Measurements from ENCODE around the gene EPHB1. TPM values are rescaled to one million over a fixed set of nuclear protein-coding genes. Genes with fewer than 3 reads are reported as not detected.

EPHB1 gene
- total RNA-seq, 1 experiment from 2014 or later: 7.0 TPM

DNA sequence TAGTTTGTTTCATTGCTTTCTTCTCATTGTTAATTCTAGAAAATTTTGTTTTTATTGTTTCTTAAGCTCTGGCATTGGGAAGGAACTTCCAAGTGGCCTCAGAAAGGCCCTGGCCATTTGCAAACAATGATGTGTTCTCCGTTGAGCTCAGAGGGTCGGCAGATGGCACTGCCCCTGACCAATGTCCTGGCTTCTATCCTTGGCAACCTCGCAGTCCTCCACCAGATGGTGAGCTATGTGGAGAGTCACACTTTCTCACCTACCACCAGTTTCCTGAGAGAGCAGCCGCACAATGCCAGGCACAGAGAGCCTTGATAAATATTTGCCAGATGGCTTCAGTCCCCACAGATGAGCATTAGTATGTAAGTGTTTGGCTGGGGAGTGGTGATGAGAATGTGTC, 343.7 kb downstream of the EPHB1 start:
- no peak for TF ChIP-seq EMX1 (CRISPR knock-in tag; IDR thresholded peaks at IDR 0.05)
- TF ChIP-seq, protein P1, sequence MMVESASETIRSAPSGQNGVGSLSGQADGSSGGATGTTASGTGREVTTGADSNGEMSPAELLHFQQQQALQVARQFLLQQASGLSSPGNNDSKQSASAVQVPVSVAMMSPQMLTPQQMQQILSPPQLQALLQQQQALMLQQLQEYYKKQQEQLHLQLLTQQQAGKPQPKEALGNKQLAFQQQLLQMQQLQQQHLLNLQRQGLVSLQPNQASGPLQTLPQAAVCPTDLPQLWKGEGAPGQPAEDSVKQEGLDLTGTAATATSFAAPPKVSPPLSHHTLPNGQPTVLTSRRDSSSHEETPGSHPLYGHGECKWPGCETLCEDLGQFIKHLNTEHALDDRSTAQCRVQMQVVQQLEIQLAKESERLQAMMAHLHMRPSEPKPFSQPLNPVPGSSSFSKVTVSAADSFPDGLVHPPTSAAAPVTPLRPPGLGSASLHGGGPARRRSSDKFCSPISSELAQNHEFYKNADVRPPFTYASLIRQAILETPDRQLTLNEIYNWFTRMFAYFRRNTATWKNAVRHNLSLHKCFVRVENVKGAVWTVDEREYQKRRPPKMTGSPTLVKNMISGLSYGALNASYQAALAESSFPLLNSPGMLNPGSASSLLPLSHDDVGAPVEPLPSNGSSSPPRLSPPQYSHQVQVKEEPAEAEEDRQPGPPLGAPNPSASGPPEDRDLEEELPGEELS (CRISPR knock-in tag; IDR thresholded peaks at IDR 0.05): no peak
- TF ChIP-seq ZBTB21 (CRISPR knock-in tag; IDR thresholded peaks at IDR 0.05; ENCODE audit: borderline replicate concordance): no peak
- TF ChIP-seq, protein P2, sequence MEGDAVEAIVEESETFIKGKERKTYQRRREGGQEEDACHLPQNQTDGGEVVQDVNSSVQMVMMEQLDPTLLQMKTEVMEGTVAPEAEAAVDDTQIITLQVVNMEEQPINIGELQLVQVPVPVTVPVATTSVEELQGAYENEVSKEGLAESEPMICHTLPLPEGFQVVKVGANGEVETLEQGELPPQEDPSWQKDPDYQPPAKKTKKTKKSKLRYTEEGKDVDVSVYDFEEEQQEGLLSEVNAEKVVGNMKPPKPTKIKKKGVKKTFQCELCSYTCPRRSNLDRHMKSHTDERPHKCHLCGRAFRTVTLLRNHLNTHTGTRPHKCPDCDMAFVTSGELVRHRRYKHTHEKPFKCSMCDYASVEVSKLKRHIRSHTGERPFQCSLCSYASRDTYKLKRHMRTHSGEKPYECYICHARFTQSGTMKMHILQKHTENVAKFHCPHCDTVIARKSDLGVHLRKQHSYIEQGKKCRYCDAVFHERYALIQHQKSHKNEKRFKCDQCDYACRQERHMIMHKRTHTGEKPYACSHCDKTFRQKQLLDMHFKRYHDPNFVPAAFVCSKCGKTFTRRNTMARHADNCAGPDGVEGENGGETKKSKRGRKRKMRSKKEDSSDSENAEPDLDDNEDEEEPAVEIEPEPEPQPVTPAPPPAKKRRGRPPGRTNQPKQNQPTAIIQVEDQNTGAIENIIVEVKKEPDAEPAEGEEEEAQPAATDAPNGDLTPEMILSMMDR (IDR thresholded peaks at IDR 0.05): no peak
- no peak for TF ChIP-seq MXD4 (CRISPR knock-in tag; IDR thresholded peaks at IDR 0.05; ENCODE audit: borderline replicate concordance)
- TF ChIP-seq IRF2 (CRISPR knock-in tag; IDR thresholded peaks at IDR 0.05; ENCODE audit: borderline replicate concordance, low read depth): no peak
- no peak for TF ChIP-seq ZNF219 (CRISPR knock-in tag; IDR thresholded peaks at IDR 0.05; ENCODE audit: borderline replicate concordance)
- TF ChIP-seq ZNF671 (CRISPR knock-in tag; IDR thresholded peaks at IDR 0.05): no peak
- no peak for TF ChIP-seq ERG (CRISPR knock-in tag; IDR thresholded peaks at IDR 0.05)
- no peak for TF ChIP-seq NR1H2 (CRISPR knock-in tag; IDR thresholded peaks at IDR 0.05)
- no peak for TF ChIP-seq E2F4 (CRISPR knock-in tag; IDR thresholded peaks at IDR 0.05; ENCODE audit: borderline replicate concordance, low read depth)
- TF ChIP-seq HMGA2 (CRISPR knock-in tag; IDR thresholded peaks at IDR 0.05): no peak
- TF ChIP-seq NR3C1 (CRISPR knock-in tag; conservative IDR thresholded peaks at IDR 0.05; ENCODE audit: low read depth): no peak
- no peak for TF ChIP-seq E2F1 (CRISPR knock-in tag; IDR thresholded peaks at IDR 0.05)
- no peak for TF ChIP-seq PRRX2 (CRISPR knock-in tag; IDR thresholded peaks at IDR 0.05)
- no peak for TF ChIP-seq NFE2L1 (CRISPR knock-in tag; IDR thresholded peaks at IDR 0.05)
- TF ChIP-seq, protein P3, sequence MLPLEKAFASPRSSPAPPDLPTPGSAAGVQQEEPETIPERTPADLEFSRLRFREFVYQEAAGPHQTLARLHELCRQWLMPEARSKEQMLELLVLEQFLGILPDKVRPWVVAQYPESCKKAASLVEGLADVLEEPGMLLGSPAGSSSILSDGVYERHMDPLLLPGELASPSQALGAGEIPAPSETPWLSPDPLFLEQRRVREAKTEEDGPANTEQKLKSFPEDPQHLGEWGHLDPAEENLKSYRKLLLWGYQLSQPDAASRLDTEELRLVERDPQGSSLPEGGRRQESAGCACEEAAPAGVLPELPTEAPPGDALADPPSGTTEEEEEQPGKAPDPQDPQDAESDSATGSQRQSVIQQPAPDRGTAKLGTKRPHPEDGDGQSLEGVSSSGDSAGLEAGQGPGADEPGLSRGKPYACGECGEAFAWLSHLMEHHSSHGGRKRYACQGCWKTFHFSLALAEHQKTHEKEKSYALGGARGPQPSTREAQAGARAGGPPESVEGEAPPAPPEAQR (CRISPR knock-in tag; IDR thresholded peaks at IDR 0.05): no peak
- no peak for TF ChIP-seq RORB (CRISPR knock-in tag; IDR thresholded peaks at IDR 0.05)
- TF ChIP-seq, protein P4, sequence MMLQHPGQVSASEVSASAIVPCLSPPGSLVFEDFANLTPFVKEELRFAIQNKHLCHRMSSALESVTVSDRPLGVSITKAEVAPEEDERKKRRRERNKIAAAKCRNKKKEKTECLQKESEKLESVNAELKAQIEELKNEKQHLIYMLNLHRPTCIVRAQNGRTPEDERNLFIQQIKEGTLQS (CRISPR knock-in tag; conservative IDR thresholded peaks at IDR 0.05): no peak
- no peak for TF ChIP-seq ZNF317 (CRISPR knock-in tag; IDR thresholded peaks at IDR 0.05; ENCODE audit: borderline replicate concordance, low read depth)
- H3K4me3 Mint-ChIP-seq: no peak overlapping the region
- ATAC-seq (no peak), DNase-seq (ENCODE audit: low spot score) (no peak)
- H3K9me3 Mint-ChIP-seq: no peaks in the 10 kb centered on the region
- no peaks in the 10 kb centered on the region for H3K4me1 Mint-ChIP-seq
- H3K27ac Mint-ChIP-seq: no peak overlapping the region
- CTCF ChIA-PET: no interaction called here
- POLR2A ChIA-PET: no interaction called here
- no peaks in the 10 kb centered on the region for H3K36me3 Mint-ChIP-seq
- no peaks in the 10 kb centered on the region for H3K27me3 Mint-ChIP-seq (ENCODE audit: low read depth)
